Measurements from ENCODE around the gene CGN. TPM values are rescaled to one million over a fixed set of nuclear protein-coding genes. Genes with fewer than 3 reads are reported as not detected.

The CGN gene
- polyA plus RNA-seq, 10 donors: 0.35 to 2.0 (median 1.1) TPM

DNA sequence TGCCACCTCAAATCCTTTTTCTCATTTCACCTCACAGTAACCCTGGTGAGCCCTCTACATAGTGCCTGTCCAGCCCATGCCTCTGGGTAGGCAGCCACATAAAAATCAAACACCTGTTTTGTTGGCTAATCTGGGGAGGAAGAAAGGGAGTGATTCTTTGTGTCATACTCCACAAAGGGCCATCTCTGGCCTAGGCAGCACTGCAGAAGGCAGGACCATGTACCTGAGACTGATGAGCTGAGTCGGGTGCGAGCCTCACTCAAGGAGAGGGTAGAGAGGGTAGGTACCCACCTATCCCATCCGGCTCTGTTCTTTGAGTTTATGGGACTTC, 36.7 kb downstream of the CGN start:
- no peak for DNase-seq

DNA sequence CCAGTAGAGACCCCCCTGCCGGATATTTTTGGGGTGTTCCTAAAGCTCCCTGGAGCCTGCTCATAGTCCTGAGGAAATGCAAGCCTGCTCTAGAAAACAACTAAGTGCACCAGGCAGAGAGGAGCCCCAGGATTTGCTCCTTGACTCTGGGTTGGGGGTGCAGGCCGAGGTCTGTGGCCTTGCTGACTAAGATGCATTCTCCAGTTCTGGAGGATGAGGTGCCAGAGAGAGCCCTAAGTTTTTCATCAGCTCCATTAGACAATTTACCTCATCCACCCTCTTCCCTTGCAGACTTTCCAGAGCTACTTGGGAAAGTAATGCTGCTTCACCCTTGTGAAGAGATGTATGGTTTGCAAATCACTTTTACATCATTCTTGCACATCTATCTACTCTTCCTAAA, 38.0 kb downstream of the CGN start:
- no peak for DNase-seq

DNA sequence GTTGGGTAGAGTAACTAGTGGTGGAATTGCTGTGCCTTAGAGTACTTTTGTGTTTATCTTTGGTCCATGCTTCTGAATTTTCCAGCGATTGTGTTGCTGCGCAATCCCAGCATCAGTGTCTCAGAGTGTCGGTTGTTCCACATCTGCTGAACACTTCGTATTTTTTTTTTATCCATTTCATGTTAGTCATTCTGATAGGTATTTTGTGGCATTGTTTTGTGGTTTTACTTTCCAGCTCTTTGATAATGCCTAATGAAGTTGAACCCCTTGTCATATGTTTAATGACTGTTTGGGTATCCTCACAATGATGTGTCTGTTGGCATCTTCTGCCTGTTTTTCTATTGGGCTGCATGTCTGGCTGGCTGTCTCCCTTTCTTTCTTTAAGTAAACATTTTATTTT, 42.5 kb downstream of the CGN start:
- no peak for DNase-seq

DNA sequence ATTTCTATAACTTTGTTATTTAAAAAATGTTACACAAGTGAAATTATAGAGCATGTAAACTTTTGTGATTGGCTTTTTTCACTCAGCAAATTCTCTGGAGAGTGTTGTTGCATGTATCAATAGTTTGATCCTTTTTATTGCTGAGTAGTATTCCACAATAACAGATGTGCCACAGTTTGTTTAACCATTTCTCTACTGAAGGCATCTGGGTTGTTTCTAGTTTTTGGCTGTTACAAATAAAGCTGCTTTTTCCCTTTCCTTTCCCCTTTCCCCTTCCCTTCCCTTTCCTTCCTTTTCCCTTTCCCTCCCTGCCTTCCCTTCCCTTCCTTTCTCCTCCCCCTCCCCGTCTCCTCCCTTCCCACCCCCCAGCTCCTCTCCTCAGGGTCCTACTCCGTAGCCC, 44.9 kb downstream of the CGN start:
- no peak for DNase-seq

DNA sequence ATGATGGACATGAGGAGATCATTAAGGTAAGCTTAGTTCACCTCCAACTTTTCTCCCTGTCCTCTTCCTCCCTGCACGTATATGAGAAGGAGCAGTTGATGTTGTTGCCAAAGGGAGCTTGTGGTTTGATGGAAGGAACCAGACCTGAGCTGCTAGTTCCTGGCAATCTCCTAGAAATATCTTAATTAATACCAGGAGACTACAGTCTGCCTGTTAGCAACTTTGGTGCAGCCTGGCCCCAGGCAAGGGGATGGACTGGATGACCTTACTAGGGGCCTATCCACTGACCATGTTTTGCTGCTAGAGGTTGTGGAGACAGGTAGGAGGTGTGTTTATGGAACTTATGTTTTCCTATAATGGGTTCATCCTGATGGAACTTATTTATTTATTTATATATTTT, 51.5 kb downstream of the CGN start:
- DNase-seq: no peak

DNA sequence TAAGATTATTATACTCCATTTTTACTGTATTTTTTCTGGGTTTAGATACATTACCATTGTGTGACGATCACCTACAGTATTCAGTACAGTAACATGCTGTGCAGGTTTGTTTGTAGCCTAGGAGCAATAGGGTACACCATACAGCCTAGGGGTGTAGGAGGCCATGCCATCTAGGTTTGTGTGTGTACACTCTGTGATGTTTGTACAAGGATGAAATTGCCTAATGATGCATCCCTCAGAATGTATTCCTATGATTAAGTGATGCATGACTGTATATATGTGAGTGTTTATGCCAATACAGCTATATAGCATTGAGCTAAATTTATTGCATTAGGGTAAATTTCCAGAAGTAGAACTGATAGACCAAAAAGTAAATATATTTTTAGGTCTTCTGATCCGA, 52.2 kb downstream of the CGN start:
- DNase-seq: no peak

DNA sequence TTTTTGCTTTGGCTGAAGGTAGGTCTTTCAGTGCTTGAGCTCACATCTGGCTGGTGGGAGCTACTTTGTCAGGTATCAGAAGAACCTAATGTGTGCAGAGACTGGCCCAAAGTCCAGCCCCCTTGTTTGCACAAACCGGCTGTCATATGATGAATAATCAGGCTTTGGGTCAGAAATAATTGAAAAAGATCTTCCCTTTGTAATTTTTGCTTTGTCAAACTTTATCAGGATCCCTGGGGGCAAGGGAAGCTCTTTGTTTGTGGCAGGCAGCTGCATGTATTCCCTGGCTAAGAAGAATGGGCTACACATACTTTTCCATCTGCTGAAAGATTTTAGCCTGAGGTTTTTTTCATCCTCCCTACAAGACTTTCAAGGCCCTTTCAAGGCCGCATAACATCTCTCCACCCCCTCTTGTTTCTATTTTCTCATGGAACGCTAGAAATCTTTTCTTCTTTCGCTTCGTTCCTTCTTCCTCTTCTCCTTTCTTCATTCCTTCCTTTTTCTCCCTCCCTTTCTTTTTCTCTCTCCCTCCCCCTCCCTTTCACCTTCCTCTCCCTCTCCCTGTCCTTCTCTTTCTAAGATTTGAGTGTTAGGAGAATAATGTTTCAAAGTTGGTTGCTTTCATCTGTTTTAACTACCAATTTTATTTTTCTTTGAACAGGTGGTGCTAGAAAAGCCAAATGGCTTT, 54.5 kb downstream of the CGN start:
- DNase-seq: no peak

DNA sequence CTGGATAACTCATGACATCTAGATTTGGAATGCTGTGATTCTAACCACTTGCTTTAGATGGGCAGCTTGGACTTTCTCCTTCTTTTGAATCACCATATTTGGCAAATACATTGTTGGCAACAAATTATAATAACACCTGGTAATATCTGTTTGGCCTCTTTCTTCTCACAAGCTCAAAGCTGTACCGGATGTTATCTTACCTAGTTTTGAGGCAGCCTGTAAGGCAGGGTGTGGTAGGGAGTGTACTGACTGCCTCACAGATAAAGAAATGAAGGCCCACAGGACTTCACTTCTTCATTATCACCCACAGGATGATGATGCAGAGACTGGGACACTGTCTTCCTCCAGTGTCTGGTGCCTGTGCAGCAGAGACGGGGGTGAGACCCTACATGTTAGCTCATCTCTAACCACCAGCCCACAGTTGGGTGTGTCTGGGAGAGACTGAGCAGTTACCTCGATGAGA, 57.5 kb downstream of the CGN start:
- no peak for DNase-seq

DNA sequence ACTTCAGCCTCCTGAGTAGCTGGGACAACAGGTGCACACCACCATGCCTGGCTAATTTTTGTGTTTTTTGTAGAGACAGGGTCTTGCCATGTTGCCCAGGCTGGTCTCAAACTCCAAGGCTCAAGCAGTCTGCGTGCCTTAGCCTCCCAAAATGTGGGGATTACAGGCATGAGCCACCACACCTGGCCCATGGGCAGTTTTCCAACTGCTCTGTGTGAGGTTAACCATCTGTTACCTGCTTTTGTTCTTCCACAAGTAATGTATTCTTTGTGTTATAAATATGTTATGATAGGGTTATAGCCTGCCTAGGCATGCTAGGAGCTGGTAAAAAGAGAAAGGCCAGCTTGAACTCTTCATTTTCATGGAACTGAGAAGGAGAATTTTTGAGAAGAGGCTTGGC, 59.6 kb downstream of the CGN start:
- DNase-seq: no peak

DNA sequence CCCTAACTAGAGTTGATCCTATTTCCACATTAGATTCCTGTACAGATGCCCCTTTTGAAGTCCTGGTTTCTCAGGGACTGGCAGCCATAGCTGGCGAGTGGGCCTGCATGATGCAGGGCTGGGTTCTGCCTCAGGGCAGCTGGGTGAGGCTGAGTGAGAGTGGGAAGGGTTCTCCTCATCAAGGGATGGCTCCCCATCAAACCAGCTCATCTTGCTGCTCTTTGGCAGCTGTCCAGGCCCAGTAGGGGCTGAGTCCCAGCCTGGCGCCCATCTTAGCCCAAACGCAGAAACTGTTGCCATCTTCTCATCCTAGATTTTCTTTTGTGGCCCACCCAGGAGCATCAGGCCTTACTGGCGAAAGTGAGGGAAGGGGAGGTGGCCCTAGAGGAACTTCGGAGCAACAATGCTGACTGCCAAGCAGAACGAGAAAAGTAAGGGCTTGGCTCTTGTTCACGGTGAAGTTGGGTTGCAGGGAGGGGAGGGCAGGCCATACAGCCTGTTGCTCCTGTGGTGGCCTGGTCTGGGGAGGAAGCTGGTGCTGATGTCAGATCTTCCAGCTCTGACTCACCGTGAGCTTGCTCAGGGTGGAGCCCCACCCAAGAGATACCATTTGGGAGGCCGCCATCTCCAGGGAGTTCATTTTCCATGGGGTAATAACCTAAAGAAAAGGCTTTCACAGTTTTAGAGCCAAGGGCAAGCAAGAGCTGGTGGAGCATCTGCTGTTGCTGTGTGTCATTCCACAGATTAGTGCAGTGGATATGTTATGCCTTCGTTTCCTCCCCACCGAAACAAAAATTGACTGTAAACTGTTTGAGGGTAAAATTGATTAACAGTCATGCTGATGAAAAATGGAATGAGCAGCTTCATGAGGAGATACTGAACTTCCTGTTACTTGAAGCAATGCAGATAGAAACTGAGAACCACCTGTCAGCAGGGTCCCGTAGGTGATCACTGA, 63.7 kb downstream of the CGN start:
- no peak for DNase-seq

DNA sequence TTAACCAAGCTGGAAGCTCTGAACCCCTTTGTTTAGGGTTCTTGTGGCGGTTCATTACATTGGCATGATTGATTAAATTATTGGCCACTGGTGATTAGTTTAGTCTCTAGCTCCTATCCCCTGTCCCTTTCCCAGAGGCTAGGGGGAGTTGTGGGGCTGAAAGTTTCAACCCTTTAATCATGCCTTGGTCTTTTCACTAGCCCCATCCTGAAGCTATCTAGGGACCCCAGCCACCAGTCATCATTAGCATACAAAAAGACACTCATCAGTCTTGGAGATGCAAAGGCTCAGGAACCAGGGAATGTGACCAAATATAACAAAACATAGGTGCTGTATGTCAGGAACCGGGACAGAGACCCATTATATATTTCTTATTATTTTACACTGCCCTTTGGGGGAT, 66.0 kb downstream of the CGN start:
- DNase-seq: no peak

DNA sequence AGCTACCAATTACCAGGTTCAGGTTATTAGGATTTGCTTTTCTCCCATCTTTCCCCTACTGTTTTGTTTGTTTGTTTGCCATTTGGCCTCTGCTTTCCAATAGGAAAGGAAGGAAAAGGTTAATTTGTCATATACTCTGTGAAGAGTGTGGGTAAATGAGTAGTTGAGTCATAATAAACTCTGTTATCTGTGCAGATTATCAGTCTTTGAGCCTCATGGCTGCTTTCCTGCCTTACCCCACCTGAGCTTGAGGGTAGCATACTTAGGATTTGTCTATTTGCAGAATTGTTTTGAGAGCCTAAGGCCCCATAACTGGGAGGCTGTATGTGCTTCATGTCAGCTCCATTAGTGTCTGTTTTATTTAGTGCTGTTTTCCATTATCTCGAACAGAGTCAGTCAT, 67.8 kb downstream of the CGN start:
- no peak for DNase-seq

DNA sequence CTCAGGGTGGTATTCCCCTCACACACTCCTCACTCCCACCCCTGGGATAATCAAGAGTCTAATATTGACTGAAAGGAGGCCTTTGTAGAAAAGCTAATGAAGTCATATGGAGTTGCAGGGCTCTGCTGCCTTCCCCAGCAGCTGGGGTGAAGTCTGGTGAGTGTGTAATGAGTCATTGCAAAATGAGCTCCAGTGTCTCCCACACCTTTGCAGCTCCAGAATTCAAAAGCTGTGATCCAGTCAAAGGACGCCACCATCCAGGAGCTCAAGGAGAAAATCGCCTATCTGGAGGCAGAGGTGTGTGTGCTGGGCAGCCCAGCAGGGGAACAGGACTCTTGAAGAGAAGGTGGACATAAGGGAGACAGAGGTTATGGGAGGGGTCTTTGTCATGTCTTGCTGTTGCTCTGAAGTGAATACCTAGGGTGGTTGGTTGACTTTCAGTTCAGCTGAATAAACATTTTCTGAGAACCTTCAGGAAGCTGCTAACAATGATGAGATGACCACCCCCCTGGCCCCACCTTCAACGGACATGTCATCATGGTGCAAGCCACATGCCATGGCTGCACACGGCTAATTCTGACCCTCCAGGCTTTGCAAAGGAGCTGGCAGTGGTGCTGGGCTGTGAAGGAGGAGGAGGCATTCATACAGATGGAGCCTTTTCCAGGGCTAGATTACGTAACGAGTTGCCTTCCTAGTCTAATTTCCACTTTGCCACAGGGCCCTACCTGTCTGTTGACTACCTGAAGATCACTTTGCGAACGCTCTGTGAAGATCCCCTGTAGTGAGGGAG, 68.4 kb downstream of the CGN start:
- no peak for DNase-seq

DNA sequence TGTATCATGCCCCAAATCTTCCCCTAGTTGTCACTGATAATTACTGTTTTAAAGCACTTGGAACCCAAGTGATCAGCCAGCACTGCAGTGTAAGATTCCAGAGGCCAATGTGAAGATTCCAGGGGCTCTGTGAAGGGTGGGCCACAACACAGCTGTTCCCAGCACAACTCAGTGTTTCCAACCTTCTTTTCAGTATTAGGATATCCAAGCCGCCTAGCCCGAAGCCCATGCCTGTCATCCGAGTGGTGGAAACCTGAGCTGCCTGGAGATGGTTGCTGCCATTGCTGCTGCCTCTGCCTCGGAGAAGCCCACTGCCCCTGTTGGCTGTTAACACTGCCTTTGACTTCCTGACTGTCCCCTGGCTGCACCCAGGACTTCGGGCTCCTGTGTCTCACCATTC, 70.3 kb downstream of the CGN start:
- DNase-seq: peak in 2 of 3 donors; percentile 46 to 77

DNA sequence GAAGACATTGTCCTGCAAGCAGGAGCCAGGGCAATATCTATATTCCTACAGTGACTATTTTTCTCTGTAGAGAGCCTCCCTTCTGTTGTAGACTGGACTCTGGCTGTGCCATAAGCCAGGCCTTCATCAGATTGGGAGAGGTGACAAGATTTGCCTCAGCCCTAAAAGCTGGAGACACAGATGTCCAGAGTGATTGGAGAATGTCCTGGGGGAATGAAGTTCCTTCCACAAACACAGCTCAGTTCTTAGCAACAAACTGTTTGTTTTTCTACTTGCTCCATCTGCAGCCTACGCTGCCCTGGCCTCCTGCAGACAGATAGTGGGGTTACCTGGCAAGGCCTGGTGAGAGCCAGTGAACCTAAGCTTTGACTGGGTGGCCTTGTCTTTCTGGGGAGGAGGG, 70.7 kb downstream of the CGN start:
- DNase-seq: peak in 2 of 3 donors; percentile 33 to 82

DNA sequence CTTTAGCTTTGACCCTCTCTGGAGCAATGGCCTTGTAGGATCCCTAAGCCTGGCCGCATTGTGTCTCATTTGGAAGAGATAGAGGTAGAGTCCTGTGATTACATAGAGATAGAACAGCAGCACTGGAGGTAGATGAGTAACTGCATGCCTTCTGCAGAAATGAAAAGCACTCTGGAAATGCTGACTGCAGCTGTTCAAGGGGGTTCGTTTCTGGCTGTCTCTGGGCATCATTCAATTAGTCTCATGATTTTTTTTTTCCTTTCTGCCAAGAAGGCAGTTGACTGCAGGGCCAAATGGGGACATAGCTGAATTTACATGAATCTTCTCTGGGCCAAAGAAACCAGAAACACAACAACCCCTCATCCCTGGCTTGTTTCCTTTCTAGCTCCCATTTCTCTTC, 72.6 kb downstream of the CGN start:
- DNase-seq: no peak

DNA sequence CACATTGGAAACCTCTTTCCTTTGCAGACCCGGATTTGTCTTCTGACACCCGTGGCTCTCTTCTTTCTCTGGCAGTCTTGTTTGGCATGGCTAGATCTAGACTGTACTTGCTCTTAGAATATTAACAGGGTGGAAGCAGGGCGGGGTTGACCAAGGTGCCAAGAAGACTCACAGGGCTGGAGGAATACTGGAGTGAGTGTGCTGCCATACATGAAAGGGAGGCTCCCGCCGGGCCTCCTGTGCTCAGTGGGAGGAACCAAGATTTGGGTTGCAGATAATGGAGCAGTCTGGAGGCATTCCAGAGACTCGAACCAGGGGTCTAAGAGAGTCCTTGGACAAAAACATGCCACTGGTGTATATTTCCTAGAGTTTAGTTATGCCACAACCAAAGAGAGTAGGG, 73.1 kb downstream of the CGN start:
- DNase-seq: no peak

DNA sequence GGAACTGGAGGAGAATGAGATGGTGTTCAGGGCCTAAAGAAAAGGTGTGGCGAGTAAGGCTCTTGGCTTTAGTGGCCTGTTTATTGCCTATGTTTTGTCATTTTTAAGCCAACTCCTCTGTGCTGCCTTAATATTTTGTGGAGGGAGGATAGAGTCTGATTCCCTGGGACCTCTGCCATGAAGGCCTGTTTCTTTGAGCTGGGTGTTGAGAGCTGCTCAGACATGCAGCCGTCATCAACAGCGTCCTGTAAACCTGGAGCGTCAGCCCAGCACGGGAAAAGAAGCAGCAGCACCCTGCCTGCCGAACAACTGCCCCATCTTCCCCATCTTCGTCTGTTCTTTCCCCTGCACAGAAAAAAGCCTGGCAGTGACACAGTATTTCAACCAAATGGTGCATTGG, 73.6 kb downstream of the CGN start:
- no peak for DNase-seq

DNA sequence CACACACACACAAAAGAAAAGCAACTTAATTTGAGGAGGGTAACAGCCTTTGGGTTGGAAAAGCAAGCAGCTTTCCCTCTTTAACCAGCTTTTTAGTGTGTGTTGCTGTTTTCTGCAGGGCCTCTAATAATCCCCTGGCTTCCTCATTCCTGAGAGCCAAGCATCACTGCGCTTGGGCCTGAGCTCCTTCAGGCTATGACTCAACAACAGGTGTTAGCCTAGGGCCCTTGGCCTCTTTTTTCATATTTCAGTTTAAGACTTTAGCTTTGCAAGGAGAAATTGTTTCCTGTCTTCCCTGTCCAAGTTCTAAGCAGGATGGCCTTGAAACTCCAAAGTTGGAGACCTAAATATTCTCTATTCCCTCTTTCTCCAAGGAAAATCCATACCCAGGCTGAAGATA, 74.4 kb downstream of the CGN start:
- peak; percentile 46 to 67 (median 54) for DNase-seq

Data from muscle of back (tissue), 11 donors.